Heart left ventricle (tissue), 13 donors: ENCODE data around the gene SLX9.

Experiments used
- POLR2A ChIP-seq, 2 donors: fragments of 450-650 bp; IDR thresholded peaks; one replicate each; pipeline ENCODE4 v1.6.1; 2017; ENCODE audit warnings: antibody characterized with exemption in 2 of 2, mild to moderate bottlenecking in 2 of 2, moderate library complexity in 2 of 2
- TF ChIP-seq, protein P1 (sequence below), 12 donors: fragments of 200-600 bp; sonication (generic) in 4 of 12; IDR thresholded peaks; one replicate each; pipeline versions ENCODE4 v1.5.0 to v1.8.0; 2018 to 2022; ENCODE audit warnings: antibody characterized with exemption in 12 of 12, mild to moderate bottlenecking in 5 of 12
- donor health status: ischemic (EF 13 %, LVEDD 7.1; RV severe dilation, severe dysfunction).
- donor health status: DM: no; HTN: yes; CAD: no.
- donor health status: DM: no; HTN: no; CAD: no.
- donor health status: ischemic (EF 25% LVEDD 6.9; RV normal size, moderate dysfunction).
- donor health status: ischemic (EF 25% LVEDD 5.7; RV mildly dilated, moderate dysfunction).
- donor health status: ischemic (EF 35%, LVEDD 5.7; RV mildly dilated, moderate dysfunction).
- donor health status: nonischemic (EF 11% LVEDD 7.7; RV severe dilation, severe dysfunction).
- donor health status: DM: yes; HTN: yes; CAD: no.
- donor health status: PGD.
- donor health status: ischemic (EF 29% LVEDD 5.4; RV normal size, mild dysfunction).
- donor health status: nonischemic (EF 23%, LVEDD 6.1; RV moderate dilation, normal function).

DNA sequence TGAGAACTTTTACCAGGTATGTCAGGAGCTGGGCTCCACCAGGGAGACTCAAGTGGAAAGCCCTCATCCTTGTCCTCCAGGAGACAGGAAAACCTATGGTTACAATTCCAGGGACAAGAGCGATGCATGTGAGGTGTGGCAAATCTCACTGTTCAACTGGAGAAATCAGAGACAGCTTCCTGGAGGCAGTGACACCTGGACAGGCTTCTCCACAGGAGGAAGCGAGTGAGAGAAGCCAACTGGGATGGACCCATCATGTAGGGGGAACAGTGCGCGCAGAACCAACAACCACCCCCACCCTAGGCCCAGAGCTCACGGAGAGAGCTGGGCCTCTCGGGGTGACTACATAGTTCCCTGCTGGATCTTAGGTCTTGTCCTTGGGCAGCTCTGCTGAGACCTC is 5.6 kb upstream of the SLX9 start:
- TF ChIP-seq, protein P1, sequence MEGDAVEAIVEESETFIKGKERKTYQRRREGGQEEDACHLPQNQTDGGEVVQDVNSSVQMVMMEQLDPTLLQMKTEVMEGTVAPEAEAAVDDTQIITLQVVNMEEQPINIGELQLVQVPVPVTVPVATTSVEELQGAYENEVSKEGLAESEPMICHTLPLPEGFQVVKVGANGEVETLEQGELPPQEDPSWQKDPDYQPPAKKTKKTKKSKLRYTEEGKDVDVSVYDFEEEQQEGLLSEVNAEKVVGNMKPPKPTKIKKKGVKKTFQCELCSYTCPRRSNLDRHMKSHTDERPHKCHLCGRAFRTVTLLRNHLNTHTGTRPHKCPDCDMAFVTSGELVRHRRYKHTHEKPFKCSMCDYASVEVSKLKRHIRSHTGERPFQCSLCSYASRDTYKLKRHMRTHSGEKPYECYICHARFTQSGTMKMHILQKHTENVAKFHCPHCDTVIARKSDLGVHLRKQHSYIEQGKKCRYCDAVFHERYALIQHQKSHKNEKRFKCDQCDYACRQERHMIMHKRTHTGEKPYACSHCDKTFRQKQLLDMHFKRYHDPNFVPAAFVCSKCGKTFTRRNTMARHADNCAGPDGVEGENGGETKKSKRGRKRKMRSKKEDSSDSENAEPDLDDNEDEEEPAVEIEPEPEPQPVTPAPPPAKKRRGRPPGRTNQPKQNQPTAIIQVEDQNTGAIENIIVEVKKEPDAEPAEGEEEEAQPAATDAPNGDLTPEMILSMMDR (IDR thresholded peaks at IDR 0.05): no peak
- TF ChIP-seq POLR2A (IDR thresholded peaks at IDR 0.05): no peak
